Measurements from ENCODE around the gene RAB15.

DNA sequence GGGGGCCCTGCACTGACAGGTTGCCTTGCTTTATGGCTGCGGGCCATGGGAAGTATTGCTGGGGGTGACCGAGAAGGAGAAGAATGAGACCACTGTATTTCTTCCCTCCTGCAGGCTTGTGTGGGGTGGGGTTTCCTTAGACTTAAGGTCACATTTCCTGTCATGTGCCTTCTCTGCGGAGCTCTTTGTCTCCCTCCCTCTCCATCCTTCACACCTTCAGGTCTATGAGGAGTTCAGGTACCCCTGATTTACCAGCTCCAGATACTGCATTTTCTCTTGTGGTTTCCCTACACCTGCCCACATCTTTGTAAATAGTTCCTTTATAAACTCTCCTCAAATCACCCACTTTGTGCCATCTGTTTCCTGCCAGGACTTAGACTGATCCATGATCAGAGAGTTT, 18.2 kb upstream of the RAB15 start:
- TF ChIP-seq, protein P1, sequence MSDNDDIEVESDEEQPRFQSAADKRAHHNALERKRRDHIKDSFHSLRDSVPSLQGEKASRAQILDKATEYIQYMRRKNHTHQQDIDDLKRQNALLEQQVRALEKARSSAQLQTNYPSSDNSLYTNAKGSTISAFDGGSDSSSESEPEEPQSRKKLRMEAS (CRISPR knock-in tag; IDR thresholded peaks at IDR 0.05), result no peak
- TF ChIP-seq, protein P2, sequence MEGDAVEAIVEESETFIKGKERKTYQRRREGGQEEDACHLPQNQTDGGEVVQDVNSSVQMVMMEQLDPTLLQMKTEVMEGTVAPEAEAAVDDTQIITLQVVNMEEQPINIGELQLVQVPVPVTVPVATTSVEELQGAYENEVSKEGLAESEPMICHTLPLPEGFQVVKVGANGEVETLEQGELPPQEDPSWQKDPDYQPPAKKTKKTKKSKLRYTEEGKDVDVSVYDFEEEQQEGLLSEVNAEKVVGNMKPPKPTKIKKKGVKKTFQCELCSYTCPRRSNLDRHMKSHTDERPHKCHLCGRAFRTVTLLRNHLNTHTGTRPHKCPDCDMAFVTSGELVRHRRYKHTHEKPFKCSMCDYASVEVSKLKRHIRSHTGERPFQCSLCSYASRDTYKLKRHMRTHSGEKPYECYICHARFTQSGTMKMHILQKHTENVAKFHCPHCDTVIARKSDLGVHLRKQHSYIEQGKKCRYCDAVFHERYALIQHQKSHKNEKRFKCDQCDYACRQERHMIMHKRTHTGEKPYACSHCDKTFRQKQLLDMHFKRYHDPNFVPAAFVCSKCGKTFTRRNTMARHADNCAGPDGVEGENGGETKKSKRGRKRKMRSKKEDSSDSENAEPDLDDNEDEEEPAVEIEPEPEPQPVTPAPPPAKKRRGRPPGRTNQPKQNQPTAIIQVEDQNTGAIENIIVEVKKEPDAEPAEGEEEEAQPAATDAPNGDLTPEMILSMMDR (IDR thresholded peaks at IDR 0.05 in 2 of 3, conservative IDR thresholded peaks at IDR 0.05 in 1 of 3; ENCODE audit: insufficient read depth in 2 of 3, low read depth in 1 of 3, low read length in 3 of 3), result no peak
- TF ChIP-seq, protein P3, sequence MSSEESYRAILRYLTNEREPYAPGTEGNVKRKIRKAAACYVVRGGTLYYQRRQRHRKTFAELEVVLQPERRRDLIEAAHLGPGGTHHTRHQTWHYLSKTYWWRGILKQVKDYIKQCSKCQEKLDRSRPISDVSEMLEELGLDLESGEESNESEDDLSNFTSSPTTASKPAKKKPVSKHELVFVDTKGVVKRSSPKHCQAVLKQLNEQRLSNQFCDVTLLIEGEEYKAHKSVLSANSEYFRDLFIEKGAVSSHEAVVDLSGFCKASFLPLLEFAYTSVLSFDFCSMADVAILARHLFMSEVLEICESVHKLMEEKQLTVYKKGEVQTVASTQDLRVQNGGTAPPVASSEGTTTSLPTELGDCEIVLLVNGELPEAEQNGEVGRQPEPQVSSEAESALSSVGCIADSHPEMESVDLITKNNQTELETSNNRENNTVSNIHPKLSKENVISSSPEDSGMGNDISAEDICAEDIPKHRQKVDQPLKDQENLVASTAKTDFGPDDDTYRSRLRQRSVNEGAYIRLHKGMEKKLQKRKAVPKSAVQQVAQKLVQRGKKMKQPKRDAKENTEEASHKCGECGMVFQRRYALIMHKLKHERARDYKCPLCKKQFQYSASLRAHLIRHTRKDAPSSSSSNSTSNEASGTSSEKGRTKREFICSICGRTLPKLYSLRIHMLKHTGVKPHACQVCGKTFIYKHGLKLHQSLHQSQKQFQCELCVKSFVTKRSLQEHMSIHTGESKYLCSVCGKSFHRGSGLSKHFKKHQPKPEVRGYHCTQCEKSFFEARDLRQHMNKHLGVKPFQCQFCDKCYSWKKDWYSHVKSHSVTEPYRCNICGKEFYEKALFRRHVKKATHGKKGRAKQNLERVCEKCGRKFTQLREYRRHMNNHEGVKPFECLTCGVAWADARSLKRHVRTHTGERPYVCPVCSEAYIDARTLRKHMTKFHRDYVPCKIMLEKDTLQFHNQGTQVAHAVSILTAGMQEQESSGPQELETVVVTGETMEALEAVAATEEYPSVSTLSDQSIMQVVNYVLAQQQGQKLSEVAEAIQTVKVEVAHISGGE (CRISPR knock-in tag; IDR thresholded peaks at IDR 0.05), result no peak
- TF ChIP-seq CHD2 (IDR thresholded peaks at IDR 0.05; ENCODE audit: low read depth, low read length) (no peak), RAD51 (IDR thresholded peaks at IDR 0.05; ENCODE audit: borderline replicate concordance, low read depth) (no peak), TARDBP (IDR thresholded peaks at IDR 0.05) (no peak), EZH2 (IDR thresholded peaks at IDR 0.05; ENCODE audit: borderline replicate concordance, low read depth, low read length) (no peak), HDAC2 (IDR thresholded peaks at IDR 0.05) (no peak)
- TF ChIP-seq, protein P4, sequence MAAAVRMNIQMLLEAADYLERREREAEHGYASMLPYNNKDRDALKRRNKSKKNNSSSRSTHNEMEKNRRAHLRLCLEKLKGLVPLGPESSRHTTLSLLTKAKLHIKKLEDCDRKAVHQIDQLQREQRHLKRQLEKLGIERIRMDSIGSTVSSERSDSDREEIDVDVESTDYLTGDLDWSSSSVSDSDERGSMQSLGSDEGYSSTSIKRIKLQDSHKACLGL (CRISPR knock-in tag; IDR thresholded peaks at IDR 0.05; ENCODE audit: borderline replicate concordance, poor library complexity, severe bottlenecking), result no peak
